Panc1 (cell line): ENCODE measurements around the gene CCDC85C. TPM values are rescaled to one million over a fixed set of nuclear protein-coding genes. Genes with fewer than 3 reads are reported as not detected.
A peak's percentile ranks its signal among the peaks of the same experiment; 100 is the strongest.

Source experiments
- ATAC-seq: fragments of 200-7000 bp; cut with Tn5 transposase; 2 replicates; pipeline ENCODE4 v1.9.1; 2020; ENCODE audit warnings: mild to moderate bottlenecking, moderate library complexity
- BruUV-seq: library from RNA; stranded (reverse); fragments of 400-500 nt; replicated peaks from 2 replicates; lab custom pipeline; 2021; lab: Mats Ljungman, UMichigan
- CTCF ChIA-PET: fragments of 300-600 bp; sonication (Branson Sonifier 250); formaldehyde crosslinking; loops from one replicate; lab custom pipeline; 2022; ENCODE audit warnings: antibody characterized with exemption; lab: Charles Lee
- POLR2A ChIA-PET: fragments of 300-600 bp; sonication (Branson Sonifier 250); formaldehyde crosslinking; loops from one replicate; lab custom pipeline; 2022; ENCODE audit warnings: antibody characterized with exemption; lab: Charles Lee
- DNase-seq: peaks from one replicate; pipeline ENCODE4 v3.0.0-alpha.2; 2010; ENCODE audit warnings: low read depth, low spot score
- H3K27ac ChIP-seq: 2 replicates; pipeline ENCODE4 v1.5.1; 2011; ENCODE audit warnings: mild to moderate bottlenecking, low read length, inconsistent platforms
- H3K27me3 ChIP-seq: fragments of 200-500 bp; sonication (Bioruptor generic); 2 replicates; pipeline ENCODE4 v1.6.0; 2014; ENCODE audit warnings: low read length, inconsistent platforms; ENCODE audit not compliant: control insufficient read depth, insufficient read depth
- H3K36me3 ChIP-seq: fragments of 200-500 bp; sonication (Bioruptor generic); 2 replicates; pipeline ENCODE4 v1.5.1; 2014; ENCODE audit warnings: inconsistent platforms, mild to moderate bottlenecking, low read length, moderate library complexity; ENCODE audit not compliant: control insufficient read depth, insufficient read depth
- H3K4me1 ChIP-seq: 2 replicates; pipeline ENCODE4 v1.5.1; 2011; ENCODE audit warnings: inconsistent platforms, mild to moderate bottlenecking, low read length, moderate library complexity; ENCODE audit not compliant: control insufficient read depth, insufficient read depth
- H3K4me3 ChIP-seq, 2 experiments: 2 replicates each; pipeline ENCODE4 v1.5.1; 2011 to 2012; ENCODE audit warnings: low read depth in 2 of 2, low read length in 2 of 2, mild to moderate bottlenecking in 2 of 2, inconsistent platforms in 1 of 2, moderate library complexity in 1 of 2
- H3K9me3 ChIP-seq: fragments of 200-500 bp; sonication (Bioruptor generic); 2 replicates; pipeline ENCODE4 v1.5.1; 2014; ENCODE audit warnings: low read depth, mild to moderate bottlenecking, inconsistent platforms, low read length, moderate library complexity; ENCODE audit not compliant: control insufficient read depth, insufficient read depth
- POLR2AphosphoS5 ChIP-seq: IDR thresholded peaks from 2 replicates; pipeline ENCODE4 v1.6.1; 2012; ENCODE audit warnings: mild to moderate bottlenecking, low read depth, low read length, moderate library complexity
- SIN3A ChIP-seq: IDR thresholded peaks from 2 replicates; pipeline ENCODE4 v1.6.1; 2012; ENCODE audit warnings: low read depth, mild to moderate bottlenecking, low read length, moderate library complexity, borderline replicate concordance; ENCODE audit not compliant: insufficient read depth
- TCF7L2 ChIP-seq: IDR thresholded peaks from 2 replicates; pipeline ENCODE4 v1.6.1; 2011; ENCODE audit warnings: mild to moderate bottlenecking, low read depth, low read length, inconsistent platforms
- in situ Hi-C: cut with HindIII; loops from 2 replicates; pipeline ENCODE4 v1.10.0; 2016; ENCODE audit warnings: low sequenced_read_pairs, low pct_unique_long_range_greater_than_20kb
- intact Hi-C: fragments of 100-400 bp; cut with micrococcal nuclease; formaldehyde crosslinking; loops from one replicate; pipeline ENCODE4 v1.10.0; 2022; ENCODE audit not compliant: unreplicated experiment
- total RNA-seq: library from RNA; stranded (reverse); gene quantifications from one replicate; pipeline ENCODE4 v1.2.1, GENCODE V29; 2021; ENCODE audit not compliant: unreplicated experiment
- TF ChIP-seq, protein P1 (sequence below), 2 experiments: IDR thresholded peaks; 2 replicates each; pipeline ENCODE4 v1.6.1; 2011 to 2012; ENCODE audit warnings: low read depth in 2 of 2, control low read depth in 1 of 2, low read length in 1 of 2, mild to moderate bottlenecking in 1 of 2, moderate library complexity in 1 of 2; ENCODE audit not compliant: insufficient read depth in 1 of 2
- TF ChIP-seq, protein P2 (sequence below): fragments of 450-650 bp; IDR thresholded peaks from 2 replicates; pipeline ENCODE4 v1.5.1; 2017; ENCODE audit warnings: mild to moderate bottlenecking

The CCDC85C gene
- total RNA-seq, 1 experiment from 2014 or later, result 96.6 TPM

DNA sequence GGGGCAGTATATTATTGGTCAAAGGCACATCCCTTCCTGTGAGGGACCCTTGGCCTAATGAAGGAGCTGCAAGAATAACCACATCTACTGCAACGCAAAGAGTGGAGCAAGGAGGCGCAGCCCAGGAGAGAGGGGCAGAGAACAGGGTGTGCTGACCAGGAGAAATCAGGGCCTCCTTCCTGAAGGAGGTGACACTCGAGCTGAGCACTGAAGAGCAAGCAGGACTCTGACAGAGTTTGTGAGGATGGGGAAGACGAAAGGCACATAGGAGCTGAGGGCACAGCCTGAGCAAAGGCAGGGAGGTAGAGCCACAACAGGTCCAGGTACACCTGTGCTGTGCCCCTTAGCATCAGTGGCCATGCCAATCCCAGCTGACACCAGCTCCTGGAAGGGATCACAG lies 60.6 kb downstream of the CCDC85C start:
- intact Hi-C loops, result no loop called here
- DNase-seq (no peak), ATAC-seq (no peak)
- CTCF ChIA-PET, result no interaction called here
- H3K27me3 ChIP-seq, result no peaks in the 10 kb centered on the region
- no peaks in the 10 kb centered on the region for H3K9me3 ChIP-seq
- POLR2A ChIA-PET, result no interaction called here
- no peak overlapping the region for H3K4me3 ChIP-seq
- H3K4me1 ChIP-seq, result peaks cover 68% of the 10 kb centered on the region
- no peak overlapping the region for H3K27ac ChIP-seq
- in situ Hi-C loops, result no loop called here
- no TSS peak for BruUV-seq
- no peaks in the 10 kb centered on the region for H3K36me3 ChIP-seq
- TF ChIP-seq POLR2AphosphoS5 (no peak), SIN3A (no peak), TCF7L2 (no peak)
- TF ChIP-seq, protein P1, sequence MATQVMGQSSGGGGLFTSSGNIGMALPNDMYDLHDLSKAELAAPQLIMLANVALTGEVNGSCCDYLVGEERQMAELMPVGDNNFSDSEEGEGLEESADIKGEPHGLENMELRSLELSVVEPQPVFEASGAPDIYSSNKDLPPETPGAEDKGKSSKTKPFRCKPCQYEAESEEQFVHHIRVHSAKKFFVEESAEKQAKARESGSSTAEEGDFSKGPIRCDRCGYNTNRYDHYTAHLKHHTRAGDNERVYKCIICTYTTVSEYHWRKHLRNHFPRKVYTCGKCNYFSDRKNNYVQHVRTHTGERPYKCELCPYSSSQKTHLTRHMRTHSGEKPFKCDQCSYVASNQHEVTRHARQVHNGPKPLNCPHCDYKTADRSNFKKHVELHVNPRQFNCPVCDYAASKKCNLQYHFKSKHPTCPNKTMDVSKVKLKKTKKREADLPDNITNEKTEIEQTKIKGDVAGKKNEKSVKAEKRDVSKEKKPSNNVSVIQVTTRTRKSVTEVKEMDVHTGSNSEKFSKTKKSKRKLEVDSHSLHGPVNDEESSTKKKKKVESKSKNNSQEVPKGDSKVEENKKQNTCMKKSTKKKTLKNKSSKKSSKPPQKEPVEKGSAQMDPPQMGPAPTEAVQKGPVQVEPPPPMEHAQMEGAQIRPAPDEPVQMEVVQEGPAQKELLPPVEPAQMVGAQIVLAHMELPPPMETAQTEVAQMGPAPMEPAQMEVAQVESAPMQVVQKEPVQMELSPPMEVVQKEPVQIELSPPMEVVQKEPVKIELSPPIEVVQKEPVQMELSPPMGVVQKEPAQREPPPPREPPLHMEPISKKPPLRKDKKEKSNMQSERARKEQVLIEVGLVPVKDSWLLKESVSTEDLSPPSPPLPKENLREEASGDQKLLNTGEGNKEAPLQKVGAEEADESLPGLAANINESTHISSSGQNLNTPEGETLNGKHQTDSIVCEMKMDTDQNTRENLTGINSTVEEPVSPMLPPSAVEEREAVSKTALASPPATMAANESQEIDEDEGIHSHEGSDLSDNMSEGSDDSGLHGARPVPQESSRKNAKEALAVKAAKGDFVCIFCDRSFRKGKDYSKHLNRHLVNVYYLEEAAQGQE (IDR thresholded peaks at IDR 0.05; ENCODE audit: insufficient read depth in 1 of 2, low read depth in 2 of 2, low read length in 1 of 2), result no peak
- TF ChIP-seq, protein P2, sequence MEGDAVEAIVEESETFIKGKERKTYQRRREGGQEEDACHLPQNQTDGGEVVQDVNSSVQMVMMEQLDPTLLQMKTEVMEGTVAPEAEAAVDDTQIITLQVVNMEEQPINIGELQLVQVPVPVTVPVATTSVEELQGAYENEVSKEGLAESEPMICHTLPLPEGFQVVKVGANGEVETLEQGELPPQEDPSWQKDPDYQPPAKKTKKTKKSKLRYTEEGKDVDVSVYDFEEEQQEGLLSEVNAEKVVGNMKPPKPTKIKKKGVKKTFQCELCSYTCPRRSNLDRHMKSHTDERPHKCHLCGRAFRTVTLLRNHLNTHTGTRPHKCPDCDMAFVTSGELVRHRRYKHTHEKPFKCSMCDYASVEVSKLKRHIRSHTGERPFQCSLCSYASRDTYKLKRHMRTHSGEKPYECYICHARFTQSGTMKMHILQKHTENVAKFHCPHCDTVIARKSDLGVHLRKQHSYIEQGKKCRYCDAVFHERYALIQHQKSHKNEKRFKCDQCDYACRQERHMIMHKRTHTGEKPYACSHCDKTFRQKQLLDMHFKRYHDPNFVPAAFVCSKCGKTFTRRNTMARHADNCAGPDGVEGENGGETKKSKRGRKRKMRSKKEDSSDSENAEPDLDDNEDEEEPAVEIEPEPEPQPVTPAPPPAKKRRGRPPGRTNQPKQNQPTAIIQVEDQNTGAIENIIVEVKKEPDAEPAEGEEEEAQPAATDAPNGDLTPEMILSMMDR, result no peak

DNA sequence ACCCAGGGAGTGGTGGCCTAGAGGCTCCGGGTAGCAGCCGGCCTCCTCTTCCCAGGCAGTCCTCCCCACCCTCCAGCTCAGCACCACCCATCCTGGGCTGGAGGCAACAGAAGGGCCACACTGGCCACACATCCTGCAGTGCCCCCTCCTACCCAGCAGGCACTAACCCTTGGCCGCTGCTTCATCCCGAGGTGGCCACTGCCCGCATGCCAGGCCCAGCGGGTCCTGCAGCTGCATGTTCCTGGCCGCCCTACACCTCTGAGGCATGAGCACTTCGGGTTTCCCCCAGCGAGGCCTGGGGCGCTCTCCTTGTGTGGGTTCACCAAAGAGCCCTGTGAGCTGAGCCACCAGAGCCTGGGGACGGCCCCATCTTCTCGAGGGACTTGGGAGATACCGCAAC lies 61.4 kb downstream of the CCDC85C start:
- peaks cover 76% of the 10 kb centered on the region for H3K4me1 ChIP-seq
- no peaks in the 10 kb centered on the region for H3K9me3 ChIP-seq
- no peak overlapping the region for H3K4me3 ChIP-seq
- no peaks in the 10 kb centered on the region for H3K36me3 ChIP-seq
- CTCF ChIA-PET, result no interaction called here
- ATAC-seq (no peak), DNase-seq (no peak)
- no TSS peak for BruUV-seq
- H3K27me3 ChIP-seq, result no peaks in the 10 kb centered on the region
- POLR2A ChIA-PET, result interaction anchor here (0.7 kb wide), 1 partner anchor 1402 kb away, joined by 3 read pairs; no protein-coding TSS in a partner anchor
- in situ Hi-C loops (no loop called here), intact Hi-C loops (no loop called here)
- peak overlapping the region; percentile 48; the same call in 1 of the 2 replicates for H3K27ac ChIP-seq
- TF ChIP-seq, protein P2, result no peak
- TF ChIP-seq SIN3A (no peak), TCF7L2 (no peak), POLR2AphosphoS5 (no peak)
- TF ChIP-seq, protein P1 (IDR thresholded peaks at IDR 0.05; ENCODE audit: insufficient read depth in 1 of 2, low read depth in 2 of 2, low read length in 1 of 2), result no peak
